Stimulated activated CD4-positive, alpha-beta T cell treated with anti-CD3 and anti-CD28 coated beads, TNF-alpha, amount 100 ng/mL, for 1 hour (primary cell): ENCODE measurements around the gene HDAC1.
A peak's percentile ranks its signal among the peaks of the same experiment; 100 is the strongest.

Experiments used
- DNase-seq, 3 donors: peaks; one replicate each; pipeline ENCODE4 v3.0.0-alpha.2; 2020; ENCODE audit warnings: low read depth in 3 of 3, low spot score in 1 of 3

HDAC1 gene

DNA sequence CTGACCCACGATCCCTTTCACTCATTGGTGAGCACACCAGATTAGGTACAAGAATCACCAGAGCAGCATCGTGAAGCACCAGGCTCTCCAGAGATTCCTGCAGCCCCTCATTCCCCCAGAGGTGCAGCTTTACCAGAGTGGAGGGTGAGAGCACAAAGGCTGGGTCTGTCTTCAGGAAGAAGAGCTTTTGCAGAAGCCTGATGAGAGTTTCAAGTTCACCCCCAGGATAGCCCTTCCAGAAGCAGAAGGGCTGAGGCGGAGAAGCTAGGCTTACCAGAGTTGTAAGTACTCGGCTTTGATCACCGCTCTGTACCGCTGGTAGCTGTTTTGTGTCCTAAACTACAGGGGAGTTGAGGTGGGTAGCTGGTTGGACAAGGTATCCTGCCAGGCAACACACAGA is 73.6 kb downstream of the HDAC1 start:
- DNase-seq, result no peak

DNA sequence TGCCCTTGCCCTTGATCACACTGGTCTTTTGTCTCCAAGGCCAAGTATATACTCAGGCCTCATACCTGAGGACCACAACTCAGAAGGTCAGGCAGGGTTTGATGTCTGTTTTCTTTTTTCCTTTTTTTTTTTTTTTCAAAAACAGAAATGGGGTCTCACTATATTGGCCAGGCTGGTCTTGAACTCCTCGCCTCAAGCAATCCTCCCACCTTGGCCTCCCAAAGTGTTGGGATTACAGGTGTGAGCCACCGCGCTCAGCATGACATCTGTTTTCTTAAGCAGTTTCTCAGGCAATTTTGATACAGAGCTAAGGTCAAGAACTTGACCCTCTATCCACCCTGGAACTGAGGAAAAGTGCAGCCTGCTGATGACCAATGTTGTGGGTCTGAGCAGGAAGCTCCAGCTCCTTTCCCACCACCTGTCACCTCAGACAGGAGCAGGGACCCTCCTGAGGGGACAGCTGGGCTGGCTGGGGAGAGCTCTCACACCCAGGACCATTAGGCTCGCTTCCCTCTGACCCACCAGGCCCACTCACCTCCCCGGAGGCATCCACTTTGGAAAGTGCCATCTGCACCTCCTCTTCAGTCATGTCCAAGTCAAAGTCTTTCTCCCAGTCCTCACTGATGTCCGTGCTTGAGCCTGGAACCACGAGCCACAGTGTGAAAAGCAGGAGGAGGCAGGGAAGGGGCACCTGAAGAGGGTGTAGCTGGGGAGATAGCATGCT is 76.2 kb downstream of the HDAC1 start:
- no peak for DNase-seq

- peak in 1 of 3 donors; percentile 14 for DNase-seq
These were observed 80.4 kb downstream of the HDAC1 start for GRCh38 chr1:32372149-32372756.

- DNase-seq, result no peak
These were observed 82.2 kb downstream of the HDAC1 start for GRCh38 chr1:32373996-32374592.

- no peak for DNase-seq
These were observed 84.3 kb downstream of the HDAC1 start for GRCh38 chr1:32376199-32376598.

- no peak for DNase-seq
These were observed 85.8 kb downstream of the HDAC1 start for GRCh38 chr1:32377541-32378220.

- DNase-seq, result no peak
These were observed 88.2 kb downstream of the HDAC1 start for GRCh38 chr1:32380057-32380456.
